ENCODE results near the gene ACER1. TPM values are rescaled to one million over a fixed set of nuclear protein-coding genes. Genes with fewer than 3 reads are reported as not detected.
"Not testable (repeated sequence)": the region's sequence is repeated elsewhere in the genome, so short reads cannot be mapped to it uniquely, and the experiment has no call there.

Gene ACER1
- total RNA-seq, 4 donors from 2014 or later = not detected

DNA sequence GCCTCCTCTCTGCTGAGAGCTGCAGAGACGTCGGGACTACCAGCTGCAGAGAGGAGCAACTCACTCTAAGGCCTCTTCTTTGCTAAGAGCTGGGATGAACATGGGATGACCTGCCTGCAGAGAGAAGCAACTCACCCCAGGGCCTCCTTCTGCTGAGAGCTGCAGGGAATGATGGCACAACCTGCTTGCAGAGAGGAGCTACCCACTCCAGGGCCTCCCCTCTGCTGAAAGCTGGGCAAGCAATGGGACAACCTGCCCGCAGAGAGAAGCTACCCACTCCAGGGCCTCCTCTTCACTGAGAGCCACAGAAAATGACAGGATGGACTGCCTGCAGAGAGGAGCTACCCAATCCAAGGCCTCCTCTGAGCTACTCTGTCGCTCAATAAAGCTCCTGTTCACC, 46.7 kb downstream of the ACER1 start:
- Histone ChIP-seq H3K9me3 (peaks cover 0 to 62% (median 13%) of the 10 kb centered on the region in 4 donors), H3K4me3 (no peak overlapping the region), H3K36me3 (peaks cover 0 to 4% (median 0%) of the 10 kb centered on the region in 3 donors), H3K27ac (no peak overlapping the region), H3K4me1 (no peaks in the 10 kb centered on the region), H3K27me3 (no peaks in the 10 kb centered on the region)
- TF ChIP-seq, protein P1, sequence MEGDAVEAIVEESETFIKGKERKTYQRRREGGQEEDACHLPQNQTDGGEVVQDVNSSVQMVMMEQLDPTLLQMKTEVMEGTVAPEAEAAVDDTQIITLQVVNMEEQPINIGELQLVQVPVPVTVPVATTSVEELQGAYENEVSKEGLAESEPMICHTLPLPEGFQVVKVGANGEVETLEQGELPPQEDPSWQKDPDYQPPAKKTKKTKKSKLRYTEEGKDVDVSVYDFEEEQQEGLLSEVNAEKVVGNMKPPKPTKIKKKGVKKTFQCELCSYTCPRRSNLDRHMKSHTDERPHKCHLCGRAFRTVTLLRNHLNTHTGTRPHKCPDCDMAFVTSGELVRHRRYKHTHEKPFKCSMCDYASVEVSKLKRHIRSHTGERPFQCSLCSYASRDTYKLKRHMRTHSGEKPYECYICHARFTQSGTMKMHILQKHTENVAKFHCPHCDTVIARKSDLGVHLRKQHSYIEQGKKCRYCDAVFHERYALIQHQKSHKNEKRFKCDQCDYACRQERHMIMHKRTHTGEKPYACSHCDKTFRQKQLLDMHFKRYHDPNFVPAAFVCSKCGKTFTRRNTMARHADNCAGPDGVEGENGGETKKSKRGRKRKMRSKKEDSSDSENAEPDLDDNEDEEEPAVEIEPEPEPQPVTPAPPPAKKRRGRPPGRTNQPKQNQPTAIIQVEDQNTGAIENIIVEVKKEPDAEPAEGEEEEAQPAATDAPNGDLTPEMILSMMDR (IDR thresholded peaks at IDR 0.05) = no peak
- TF ChIP-seq EP300 (IDR thresholded peaks at IDR 0.05) (no peak), POLR2A (IDR thresholded peaks at IDR 0.05) (no peak)
- DNase-seq (ENCODE audit: low spot score in 2 of 2) = no peak
- 76 to 80% methylated on average over 4 of the region's 4 CpGs for WGBS, 2 donors

DNA sequence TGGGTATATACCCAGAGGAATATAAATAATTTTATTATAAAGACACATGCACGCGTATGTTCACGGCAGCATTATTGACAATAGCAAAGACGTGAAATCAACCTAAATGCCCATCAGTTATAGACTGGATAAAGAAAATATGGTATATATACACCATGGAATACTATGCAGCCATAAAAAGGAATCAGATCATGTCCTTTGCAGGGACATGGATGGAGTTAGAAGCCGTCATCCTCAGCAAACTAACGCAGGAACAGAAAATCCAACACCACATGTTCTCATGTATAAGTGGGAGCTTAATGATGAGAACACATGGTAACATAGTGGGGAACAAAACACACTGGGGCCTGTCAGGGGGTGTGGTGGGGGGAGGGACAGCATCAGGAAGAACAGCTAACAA, 51.0 kb downstream of the ACER1 start:
- peaks cover 0 to 18% (median 15%) of the 10 kb centered on the region in 4 donors for H3K4me1 ChIP-seq
- not testable (repeated sequence) for DNase-seq (ENCODE audit: low spot score in 2 of 2); H3K36me3 ChIP-seq; H3K4me3 ChIP-seq; H3K27me3 ChIP-seq; H3K27ac ChIP-seq
- WGBS, 2 donors = 86 to 90% methylated on average over 6 of the region's 6 CpGs
- peaks cover 0 to 20% (median 1%) of the 10 kb centered on the region in 4 donors for H3K9me3 ChIP-seq

DNA sequence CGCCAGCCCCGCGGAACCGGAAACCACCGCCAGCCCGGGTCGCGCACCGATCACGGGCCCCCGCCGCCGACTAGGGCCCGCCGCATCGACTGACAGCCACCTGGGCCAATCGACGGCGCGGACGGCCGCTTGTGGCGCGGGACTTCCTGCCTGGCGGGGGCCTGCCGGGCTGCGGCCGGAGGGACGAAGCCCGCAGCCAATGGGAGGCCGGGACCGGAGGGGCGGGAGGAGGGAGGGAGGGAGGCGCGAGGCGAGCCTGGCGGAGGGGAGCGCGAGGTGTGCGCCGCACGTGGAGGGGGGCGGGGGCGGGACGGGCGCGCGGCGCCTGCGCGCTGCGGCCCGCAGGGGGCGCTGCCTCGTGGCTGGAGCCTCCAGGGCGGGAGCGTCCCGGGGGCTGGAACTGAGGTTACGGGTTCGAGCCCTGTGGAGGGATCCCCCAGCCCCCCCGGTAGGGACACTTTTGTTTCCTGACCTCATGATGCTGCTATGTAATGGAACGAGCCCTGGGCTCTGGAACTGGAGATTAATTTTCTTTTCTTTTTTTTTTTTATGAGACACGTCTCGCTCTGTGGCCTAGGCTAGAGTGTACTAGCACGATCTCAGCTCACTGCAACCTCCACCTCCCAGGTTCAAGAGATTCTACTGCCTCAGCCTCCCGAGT, 53.4 kb downstream of the ACER1 start, which contains the start of gene MLLT1:
MLLT1 (minus strand) TSS at position 45 of the 661 bp plus-strand sequence. CDS start 191 bp downstream, outside the sequence.
- 8 to 16% methylated on average over 16 to 29 of the region's 66 CpGs for WGBS, 2 donors

DNA sequence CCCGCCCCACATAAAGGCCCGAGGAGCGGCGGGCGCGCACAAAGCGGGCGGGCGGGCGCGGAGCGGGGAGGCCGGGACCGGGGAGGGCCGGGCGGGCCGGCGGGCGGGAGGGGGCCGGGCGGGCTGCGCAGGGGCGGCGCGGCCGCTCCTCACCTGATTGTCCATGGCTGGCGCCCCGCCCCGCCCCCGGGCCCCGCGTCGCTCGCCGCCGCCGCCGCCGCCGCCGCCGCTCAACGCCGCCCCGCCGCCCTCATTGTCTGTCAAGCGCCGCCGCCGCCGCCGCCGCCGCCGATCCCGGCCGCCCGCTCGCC, 53.8 kb downstream of the ACER1 start:
- H3K9me3 ChIP-seq = no peaks in the 10 kb centered on the region

More for the DNA sequence above, 53.4 kb downstream of the ACER1 start, which contains the start of gene MLLT1:
- peak; percentile 90 to 93 for DNase-seq (ENCODE audit: low spot score in 2 of 2)
- TF ChIP-seq POLR2A (IDR thresholded peaks at IDR 0.05) (peak in 1 of 2 donors; percentile 52), EP300 (IDR thresholded peaks at IDR 0.05) (peak in 1 of 2 donors; percentile 52)
- TF ChIP-seq, protein P1 (IDR thresholded peaks at IDR 0.05) = peak; percentile 70 to 98 (median 84)
- peaks cover 0 to 41% (median 37%) of the 10 kb centered on the region in 4 donors for H3K4me1 ChIP-seq
- H3K27me3 ChIP-seq = no peaks in the 10 kb centered on the region
- H3K27ac ChIP-seq = peak within 1 kb of the TSS; percentile 76 to 93 (median 88)
- no peaks in the 10 kb centered on the region for H3K36me3 ChIP-seq
- no peaks in the 10 kb centered on the region for H3K9me3 ChIP-seq
- peak within 1 kb of the TSS; percentile 70 to 97 (median 78) for H3K4me3 ChIP-seq

DNA sequence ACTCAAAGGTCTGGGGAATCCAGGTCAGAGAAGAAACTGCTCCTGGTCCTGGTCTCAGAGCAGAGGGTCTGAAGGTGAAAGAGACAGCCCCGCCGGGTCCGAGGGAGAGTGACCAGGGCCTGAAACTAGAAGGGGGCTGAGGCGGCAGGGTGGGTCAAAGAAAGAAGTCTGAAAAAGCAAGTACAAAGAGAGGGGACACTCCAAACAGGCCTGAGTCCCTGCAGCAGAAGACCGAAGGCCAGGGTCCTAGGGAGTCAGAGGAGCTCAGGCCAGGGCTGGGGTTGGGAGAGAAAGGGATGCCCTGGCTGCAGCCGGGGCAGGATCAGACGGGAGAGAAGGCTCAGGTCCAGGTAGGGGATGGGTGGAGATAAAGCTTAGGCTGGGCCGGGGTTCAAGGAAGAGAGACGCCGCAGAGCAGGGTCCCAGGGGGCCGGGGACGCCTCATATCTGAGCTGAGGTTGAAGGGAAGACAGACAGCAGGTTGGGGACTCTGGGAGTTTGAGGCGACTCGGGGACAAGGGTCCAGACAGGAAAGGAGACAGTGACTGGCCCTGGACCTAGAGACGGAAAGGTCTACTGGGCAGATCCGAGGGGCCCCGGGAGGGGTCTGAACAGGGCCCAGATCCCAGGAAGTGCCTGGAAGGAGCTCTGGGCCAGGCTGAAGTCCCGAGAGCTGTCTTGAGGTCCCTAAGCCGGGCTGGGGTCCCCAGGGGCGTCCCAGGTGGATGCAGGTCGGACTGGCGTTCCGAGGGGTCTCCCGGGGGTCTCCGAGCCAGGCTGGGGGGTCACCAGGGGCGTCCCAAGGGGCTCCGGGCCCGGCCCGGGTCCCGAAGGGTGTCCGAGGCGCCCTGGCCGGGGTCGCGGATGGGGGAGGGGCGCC, 54.4 kb downstream of the ACER1 start:
- peak overlapping the region; percentile 70 to 97 (median 78) for H3K4me3 ChIP-seq
- H3K4me1 ChIP-seq = peaks cover 0 to 52% (median 47%) of the 10 kb centered on the region in 4 donors
- H3K9me3 ChIP-seq = no peaks in the 10 kb centered on the region
- H3K27me3 ChIP-seq = no peaks in the 10 kb centered on the region
- TF ChIP-seq, protein P1 (IDR thresholded peaks at IDR 0.05) = no peak
- no peak for TF ChIP-seq EP300 (IDR thresholded peaks at IDR 0.05)
- no peak for TF ChIP-seq POLR2A (IDR thresholded peaks at IDR 0.05)
- no peak for DNase-seq (ENCODE audit: low spot score in 2 of 2)
- 6 to 7% methylated on average over 21 to 22 of the region's 36 CpGs for WGBS, 2 donors
- H3K36me3 ChIP-seq = no peaks in the 10 kb centered on the region
- peak overlapping the region; percentile 76 to 93 (median 88) for H3K27ac ChIP-seq

More for the DNA sequence above, 53.8 kb downstream of the ACER1 start:
- WGBS, 2 donors = 0% methylated on average over 9 of the region's 59 CpGs; no CpG with 5 or more reads in 1 of the 2 donors
- no peak for DNase-seq (ENCODE audit: low spot score in 2 of 2)
- Histone ChIP-seq H3K27me3 (no peaks in the 10 kb centered on the region), H3K4me3 (peak overlapping the region; percentile 70 to 97 (median 78)), H3K27ac (peak overlapping the region; percentile 76 to 93 (median 88)), H3K36me3 (no peaks in the 10 kb centered on the region), H3K4me1 (peaks cover 0 to 46% (median 41%) of the 10 kb centered on the region in 4 donors)
- TF ChIP-seq EP300 (IDR thresholded peaks at IDR 0.05) (no peak), POLR2A (IDR thresholded peaks at IDR 0.05) (no peak)
- TF ChIP-seq, protein P1 (IDR thresholded peaks at IDR 0.05) = no peak

All from tibial nerve (tissue), 4 donors.